Measurements from ENCODE around the gene MS4A13.
"Not testable (repeated sequence)": the region's sequence is repeated elsewhere in the genome, so short reads cannot be mapped to it uniquely, and the experiment has no call there.

The MS4A13 gene

GRCh38 chr11:60530454-60531100 is 15.4 kb downstream of the MS4A13 start:
- DNase-seq (ENCODE audit: low read depth in 2 of 3, low spot score in 2 of 3), result no peak

- DNase-seq (ENCODE audit: low read depth in 2 of 3, low spot score in 2 of 3), result not testable (repeated sequence)
Observed at GRCh38 chr11:60532383-60532782, 17.2 kb downstream of the MS4A13 start.

- not testable (repeated sequence) for DNase-seq (ENCODE audit: low read depth in 2 of 3, low spot score in 2 of 3)
Observed at GRCh38 chr11:60538627-60539026, 23.4 kb downstream of the MS4A13 start.

- no peak for DNase-seq (ENCODE audit: low read depth in 2 of 3, low spot score in 2 of 3)
Observed at GRCh38 chr11:60544077-60544476, 28.9 kb downstream of the MS4A13 start.

- DNase-seq (ENCODE audit: low read depth in 2 of 3, low spot score in 2 of 3), result no peak
Observed at GRCh38 chr11:60561254-60561653, 46.1 kb downstream of the MS4A13 start.

GRCh38 chr11:60563553-60564235 is 48.5 kb downstream of the MS4A13 start:
- DNase-seq (ENCODE audit: low read depth in 2 of 3, low spot score in 2 of 3), result no peak

- no peak for DNase-seq (ENCODE audit: low read depth in 2 of 3, low spot score in 2 of 3)
Observed at GRCh38 chr11:60566776-60567175, 51.6 kb downstream of the MS4A13 start.

GRCh38 chr11:60570970-60571369 is 55.8 kb downstream of the MS4A13 start:
- no peak for DNase-seq (ENCODE audit: low read depth in 2 of 3, low spot score in 2 of 3)

- DNase-seq (ENCODE audit: low read depth in 2 of 3, low spot score in 2 of 3), result no peak
Observed at GRCh38 chr11:60589611-60590010, 74.4 kb downstream of the MS4A13 start.
